Activated naive CD4-positive, alpha-beta T cell (primary cell): ENCODE measurements around the gene RNF113B.

ENCODE experiments used
- DNase-seq, 4 experiments: peaks; one replicate each; lab custom pipeline; 2025; lab: John Stamatoyannopoulos, UW

Gene RNF113B

GRCh38 chr13:98203646-98204326, 26.7 kb upstream of the RNF113B start:
- no peak for DNase-seq

GRCh38 chr13:98201984-98202383, 24.9 kb upstream of the RNF113B start:
- no peak for DNase-seq

GRCh38 chr13:98201189-98201588, 24.1 kb upstream of the RNF113B start:
- DNase-seq: no peak

GRCh38 chr13:98200211-98200878, 23.3 kb upstream of the RNF113B start:
- DNase-seq: no peak

GRCh38 chr13:98199480-98199879, 22.4 kb upstream of the RNF113B start:
- DNase-seq: no peak

- no peak for DNase-seq
These were observed 21.6 kb upstream of the RNF113B start for GRCh38 chr13:98198683-98199082.

GRCh38 chr13:98195054-98195791, 18.2 kb upstream of the RNF113B start:
- no peak for DNase-seq

- DNase-seq: no peak
These were observed 14.9 kb upstream of the RNF113B start for GRCh38 chr13:98192008-98192407.

- DNase-seq: no peak
These were observed 13.9 kb upstream of the RNF113B start for GRCh38 chr13:98190889-98191444.

- no peak for DNase-seq
These were observed 12.9 kb upstream of the RNF113B start for GRCh38 chr13:98189841-98190505.

GRCh38 chr13:98188544-98189166, 11.6 kb upstream of the RNF113B start:
- no peak for DNase-seq

GRCh38 chr13:98187965-98188261, 10.8 kb upstream of the RNF113B start:
- no peak for DNase-seq

GRCh38 chr13:98187155-98187964, 10.3 kb upstream of the RNF113B start:
- DNase-seq: no peak

- no peak for DNase-seq
These were observed 7.7 kb upstream of the RNF113B start for GRCh38 chr13:98184792-98185191.

GRCh38 chr13:98182589-98182988, 5.5 kb upstream of the RNF113B start:
- no peak for DNase-seq

- DNase-seq: no peak
These were observed 5.1 kb upstream of the RNF113B start for GRCh38 chr13:98182153-98182552.

GRCh38 chr13:98181111-98181815, 4.2 kb upstream of the RNF113B start:
- no peak for DNase-seq

- DNase-seq: no peak
These were observed 3.0 kb upstream of the RNF113B start for GRCh38 chr13:98180092-98180491.

GRCh38 chr13:98175823-98176222, 1.2 kb downstream of the RNF113B start:
- DNase-seq: no peak

- no peak for DNase-seq
These were observed 2.0 kb downstream of the RNF113B start for GRCh38 chr13:98175043-98175442.
